ENCODE results near the gene MINDY1.

- TF ChIP-seq POLR2A (IDR thresholded peaks at IDR 0.05): no peak
- no peak for TF ChIP-seq CTCF (IDR thresholded peaks at IDR 0.05)
- no peak for TF ChIP-seq POLR2AphosphoS5 (IDR thresholded peaks at IDR 0.05)
Observed at GRCh38 chr1:151037032-151037431, 30.3 kb upstream of the MINDY1 start.

All from breast epithelium (tissue), 3 donors.